H1 (cell line): ENCODE measurements around the gene UGGT2. TPM values are rescaled to one million over a fixed set of nuclear protein-coding genes. Genes with fewer than 3 reads are reported as not detected.

ENCODE experiments used
- CTCF ChIA-PET: fragments of 300-600 bp; sonication (Branson Sonifier 250); formaldehyde crosslinking; loops from one replicate; lab custom pipeline; 2021; ENCODE audit not compliant: partially characterized antibody; lab: Charles Lee
- POLR2A ChIA-PET: fragments of 300-600 bp; sonication (Branson Sonifier 250); formaldehyde crosslinking; loops from one replicate; lab custom pipeline; 2021; ENCODE audit warnings: inconsistent platforms; ENCODE audit not compliant: partially characterized antibody; lab: Charles Lee
- DNase-seq, 2 experiments: peaks; one replicate each; pipeline versions ENCODE4 v3.0.0 to v3.0.0-alpha.2; 2010 to 2022; ENCODE audit warnings: low spot score in 2 of 2, low read depth in 1 of 2, mixed read lengths in 1 of 2
- FAIRE-seq: peaks from 2 replicates; lab custom pipeline; 2011; peaks lifted over from hg19 to GRCh38; lab: Jason Lieb, UNC
- H2AFZ ChIP-seq: 2 replicates; pipeline ENCODE4 v1.8.1; 2012; ENCODE audit warnings: low read length, inconsistent platforms
- H2AK5ac ChIP-seq: 2 replicates; pipeline ENCODE4 v1.6.1; 2013; ENCODE audit warnings: low read depth, low read length
- H2BK120ac ChIP-seq: replicated peaks from 2 replicates; pipeline ENCODE3; 2013; ENCODE audit warnings: low read depth, low read length, inconsistent platforms
- H2BK12ac ChIP-seq: 2 replicates; pipeline ENCODE4 v1.6.1; 2013; ENCODE audit warnings: low read depth, low read length
- H2BK15ac ChIP-seq: 2 replicates; pipeline ENCODE4 v1.6.1; 2013; ENCODE audit warnings: low read length
- H2BK20ac ChIP-seq: 2 replicates; pipeline ENCODE4 v1.6.1; 2013; ENCODE audit warnings: low read length
- H2BK5ac ChIP-seq: 2 replicates; pipeline ENCODE4 v1.6.1; 2013; ENCODE audit warnings: low read depth, low read length
- H3K14ac ChIP-seq: 2 replicates; pipeline ENCODE4 v1.6.1; 2013; ENCODE audit warnings: inconsistent platforms; ENCODE audit not compliant: insufficient read length
- H3K18ac ChIP-seq: 2 replicates; pipeline ENCODE4 v1.6.1; 2013; ENCODE audit warnings: low read length; ENCODE audit errors: extremely low read depth
- H3K23ac ChIP-seq: 2 replicates; pipeline ENCODE4 v1.6.1; 2013; ENCODE audit warnings: inconsistent platforms; ENCODE audit not compliant: insufficient read length
- H3K23me2 ChIP-seq: 2 replicates; pipeline ENCODE4 v1.6.1; 2013; ENCODE audit warnings: low read depth, low read length
- H3K27ac ChIP-seq: 2 replicates; pipeline ENCODE4 v1.6.1; 2011; ENCODE audit warnings: low read depth, low read length, inconsistent platforms
- H3K27me3 ChIP-seq, 4 experiments: replicated peaks in 1 of 4; 1 replicate in 1 of 4; 2 replicates in 3 of 4; pipeline versions ENCODE4 v1.6.1 to v1.8.1; 2011 to 2013; ENCODE audit warnings: low read length in 3 of 4, mild to moderate bottlenecking in 3 of 4, inconsistent platforms in 2 of 4, mixed read lengths in 2 of 4, moderate library complexity in 1 of 4; ENCODE audit not compliant: control insufficient read depth in 3 of 4, insufficient read depth in 3 of 4; ENCODE audit errors: extremely low read depth in 1 of 4
- H3K36me3 ChIP-seq, 4 experiments: 2 replicates each; pipeline versions ENCODE4 v1.6.1 to v1.8.1; 2011 to 2013; ENCODE audit warnings: mild to moderate bottlenecking in 4 of 4, low read length in 3 of 4, moderate library complexity in 2 of 4, control low read depth in 1 of 4, inconsistent platforms in 1 of 4; ENCODE audit not compliant: insufficient read depth in 4 of 4, control insufficient read depth in 2 of 4
- H3K4ac ChIP-seq: replicated peaks from 2 replicates; pipeline ENCODE3; 2013; ENCODE audit warnings: low read length, low read depth, mixed read lengths, inconsistent platforms; ENCODE audit not compliant: insufficient read length
- H3K4me1 ChIP-seq, 4 experiments: replicated peaks in 1 of 4; 1 replicate in 1 of 4; 2 replicates in 3 of 4; pipeline versions ENCODE4 v1.6.1 to v1.8.1; 2011 to 2013; ENCODE audit warnings: low read length in 3 of 4, inconsistent platforms in 2 of 4, mixed read lengths in 1 of 4; ENCODE audit not compliant: insufficient read depth in 4 of 4, control insufficient read depth in 3 of 4
- H3K4me2 ChIP-seq, 2 experiments: 2 replicates each; pipeline versions ENCODE4 v1.6.1 to v1.8.1; 2011 to 2013; ENCODE audit warnings: low read depth in 2 of 2, low read length in 2 of 2, control low read depth in 1 of 2, inconsistent platforms in 1 of 2, mild to moderate bottlenecking in 1 of 2; ENCODE audit not compliant: insufficient read depth in 1 of 2
- H3K4me3 ChIP-seq, 4 experiments: fragments of 200-600, 300-600 bp in 1 of 4; sonication (generic), shearing (Covaris generic), sonication (Bioruptor Twin) in 1 of 4; 2 replicates each; pipeline versions ENCODE4 v1.5.1 to v1.8.1; 2011 to 2016; ENCODE audit warnings: low read length in 4 of 4, low read depth in 3 of 4, control low read depth in 2 of 4, inconsistent platforms in 2 of 4, mild to moderate bottlenecking in 2 of 4, mixed read lengths in 1 of 4, moderate library complexity in 1 of 4; ENCODE audit not compliant: insufficient read depth in 2 of 4; ENCODE audit errors: extremely low read depth in 1 of 4
- H3K56ac ChIP-seq: replicated peaks from 2 replicates; pipeline ENCODE3; 2013; ENCODE audit warnings: low read depth, mild to moderate bottlenecking, mixed read lengths, low read length, inconsistent platforms; ENCODE audit not compliant: insufficient read length
- H3K79me1 ChIP-seq: 2 replicates; pipeline ENCODE4 v1.6.1; 2013; ENCODE audit warnings: low read depth, low read length, control low read depth
- H3K79me2 ChIP-seq, 2 experiments: 2 replicates each; pipeline versions ENCODE4 v1.6.1 to v1.8.1; 2012 to 2013; ENCODE audit warnings: low read length in 2 of 2, mild to moderate bottlenecking in 2 of 2, inconsistent platforms in 1 of 2; ENCODE audit not compliant: insufficient read depth in 2 of 2, control insufficient read depth in 1 of 2
- H3K9ac ChIP-seq, 4 experiments: replicated peaks in 1 of 4; 1 replicate in 1 of 4; 2 replicates in 3 of 4; pipeline versions ENCODE4 v1.6.1 to v1.8.1; 2011 to 2013; ENCODE audit warnings: low read depth in 3 of 4, low read length in 3 of 4, control low read depth in 2 of 4, mild to moderate bottlenecking in 2 of 4, moderate library complexity in 2 of 4, inconsistent platforms in 1 of 4; ENCODE audit errors: extremely low read depth in 1 of 4
- H3K9me3 ChIP-seq, 2 experiments: 2 replicates each; pipeline versions ENCODE4 v1.6.1 to v1.8.1; 2012 to 2013; ENCODE audit warnings: mild to moderate bottlenecking in 2 of 2, moderate library complexity in 2 of 2, control low read depth in 1 of 2, inconsistent platforms in 1 of 2, low read depth in 1 of 2, low read length in 1 of 2, mixed read lengths in 1 of 2; ENCODE audit not compliant: insufficient read depth in 2 of 2
- H4K20me1 ChIP-seq, 2 experiments: replicated peaks in 1 of 2; 2 replicates each; pipeline versions ENCODE3 to v1.8.1; 2011 to 2013; ENCODE audit warnings: inconsistent platforms in 2 of 2, low read length in 2 of 2, mild to moderate bottlenecking in 1 of 2; ENCODE audit not compliant: insufficient read depth in 2 of 2, control insufficient read depth in 1 of 2
- H4K5ac ChIP-seq: 2 replicates; pipeline ENCODE4 v1.6.1; 2013; ENCODE audit warnings: low read length, low read depth, mixed read lengths, inconsistent platforms; ENCODE audit not compliant: insufficient read length
- H4K8ac ChIP-seq: 2 replicates; pipeline ENCODE4 v1.8.0; 2013; ENCODE audit warnings: mild to moderate bottlenecking, moderate library complexity, low read length, inconsistent platforms; ENCODE audit not compliant: insufficient read depth; ENCODE audit errors: extremely low read depth
- H4K91ac ChIP-seq: replicated peaks from 2 replicates; pipeline ENCODE3; 2013; ENCODE audit warnings: low read length, mixed read lengths, inconsistent platforms; ENCODE audit not compliant: insufficient read length
- ATF3 ChIP-seq: IDR thresholded peaks from 2 replicates; pipeline ENCODE4 v1.6.1; 2011; ENCODE audit warnings: low read depth, mild to moderate bottlenecking, low read length; ENCODE audit not compliant: insufficient read depth
- CBX5 ChIP-seq: fragments of 300-800, 300-1000 bp; sonication (generic); IDR thresholded peaks from 2 replicates; pipeline ENCODE4 v1.7.1; 2016; ENCODE audit warnings: antibody characterized with exemption, low read length, low read depth
- CBX8 ChIP-seq: fragments of 300-800, 300-1000 bp; sonication (generic); IDR thresholded peaks from 2 replicates; pipeline ENCODE4 v1.7.1; 2016; ENCODE audit warnings: low read depth, low read length, borderline replicate concordance
- CEBPB ChIP-seq: IDR thresholded peaks from 2 replicates; pipeline ENCODE4 v1.6.1; 2012; ENCODE audit warnings: low read depth, low read length
- CHD2 ChIP-seq: IDR thresholded peaks from 2 replicates; pipeline ENCODE4 v1.6.1; 2012; ENCODE audit warnings: low read length, improper control_type of control experiment
- RBBP5 ChIP-seq: IDR thresholded peaks from 2 replicates; pipeline ENCODE4 v1.7.1; 2012; ENCODE audit warnings: low read depth, mild to moderate bottlenecking, inconsistent platforms, low read length, moderate library complexity, borderline replicate concordance
- SP2 ChIP-seq: IDR thresholded peaks from 2 replicates; pipeline ENCODE4 v1.6.1; 2012; ENCODE audit warnings: mild to moderate bottlenecking, low read length, inconsistent platforms
- TBP ChIP-seq: IDR thresholded peaks from 2 replicates; pipeline ENCODE4 v1.6.1; 2011; ENCODE audit warnings: low read depth, low read length, improper control_type of control experiment
- ZNF274 ChIP-seq: IDR thresholded peaks from 2 replicates; pipeline ENCODE4 v1.7.0; 2012; ENCODE audit warnings: low read length, borderline replicate concordance; ENCODE audit errors: extremely low read depth
- WGBS, 2 experiments: shearing (Covaris generic) in 1 of 2; methylation state at CpG; one replicate each; pipeline versions ENCODE4 v1.1.6 to v1.1.7; 2013 to 2015; ENCODE audit warnings: low lambda C conversion rate in 2 of 2, mixed read lengths in 2 of 2, inconsistent platforms in 1 of 2, low coverage in 1 of 2, missing lambda C conversion rate in 1 of 2; ENCODE audit not compliant: insufficient replicate concordance in 2 of 2, insufficient coverage in 1 of 2, insufficient read length in 1 of 2; ENCODE audit errors: extremely low coverage in 1 of 2, missing lambda C conversion rate in 1 of 2; 5-methylcytosine and 5-hydroxymethylcytosine counted together
- polyA plus RNA-seq, 7 experiments: library from polyadenylated mRNA; depleted of rRNA in 3 of 7; stranded (reverse) in 5 of 7; unstranded in 2 of 7; fragments of >200 nt in 5 of 7; fragments of 200-250 nt in 2 of 7; gene quantifications; 1 replicate in 5 of 7; 2 replicates in 1 of 7; 4 replicates in 1 of 7; pipeline versions ENCODE4 v1.2.1 to v1.2.3, GENCODE V29; 2011 to 2013; ENCODE audit warnings: missing spikeins in 2 of 7, mixed read lengths in 2 of 7
- total RNA-seq: library from RNA; stranded (reverse); fragmentation: NEBNext Ultra II Directional; extraction: Animal tissue kit (Norgen Biotek cat#: 25700); gene quantifications from 2 replicates; pipeline ENCODE4 v1.2.1, GENCODE V29; 2021
- TF ChIP-seq, protein P1 (sequence below): IDR thresholded peaks from 2 replicates; pipeline ENCODE4 v1.6.1; 2012; ENCODE audit warnings: inconsistent platforms
- TF ChIP-seq, protein P2 (sequence below), 3 experiments: IDR thresholded peaks; 1 replicate in 2 of 3; 2 replicates in 1 of 3; pipeline versions ENCODE4 v1.5.1 to v1.6.1; 2011; ENCODE audit warnings: low read length in 3 of 3, mild to moderate bottlenecking in 3 of 3, inconsistent platforms in 2 of 3, low read depth in 1 of 3, moderate library complexity in 1 of 3; ENCODE audit not compliant: insufficient read depth in 1 of 3; ENCODE audit errors: control extremely low read depth in 1 of 3

Gene UGGT2
- total and polyA plus RNA-seq, 2 of the 8 experiments (the other 6 are each of a cell fraction or from before 2014, with no cell fraction given) = 5.9 to 25.1 TPM

DNA sequence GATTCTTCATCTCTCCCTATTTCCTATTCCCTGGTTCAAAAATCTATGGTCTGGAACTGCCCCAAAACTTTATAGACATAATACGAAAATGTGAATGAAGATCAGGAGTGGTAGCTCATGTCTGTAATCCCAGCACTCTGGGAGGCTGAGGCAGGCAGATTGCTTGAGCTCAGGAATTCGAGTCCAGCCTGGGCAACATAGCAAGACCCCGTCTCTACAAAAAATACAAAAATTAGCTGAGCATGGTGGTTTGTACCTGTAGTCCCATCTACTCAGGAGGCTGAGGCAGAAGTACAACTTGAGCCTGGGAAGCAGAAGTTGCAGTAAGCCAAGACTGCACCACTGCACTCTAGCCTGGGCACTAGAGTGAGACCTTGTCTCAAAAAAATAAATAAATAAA is 35.1 kb downstream of the UGGT2 start:
- H3K36me3 ChIP-seq = peaks cover 3 to 25% (median 14%) of the 10 kb centered on the region in 4 experiments; a peak in 5 of 8 replicates
- H2AFZ ChIP-seq = no peak overlapping the region
- no peak overlapping the region for H3K4me2 ChIP-seq
- no peak overlapping the region for H3K56ac ChIP-seq
- H3K9me3 ChIP-seq = peaks cover 13 to 16% of the 10 kb centered on the region in 2 experiments; a peak in 3 of 4 replicates
- H4K8ac ChIP-seq = no peak overlapping the region
- no peak overlapping the region for H3K9ac ChIP-seq
- H2BK20ac ChIP-seq = no peak overlapping the region
- no peaks in the 10 kb centered on the region for H3K79me2 ChIP-seq
- CTCF ChIA-PET = interaction anchor here (1.2 kb wide), 2 partner anchors 186 to 804 kb away, joined by 3 read pairs; no protein-coding TSS in a partner anchor
- POLR2A ChIA-PET = interaction anchor here (1.5 kb wide), 1 partner anchor 13 kb away, joined by 3 read pairs; no protein-coding TSS in a partner anchor
- no peak overlapping the region for H3K4me3 ChIP-seq
- no peaks in the 10 kb centered on the region for H3K27me3 ChIP-seq
- no peaks in the 10 kb centered on the region for H3K23me2 ChIP-seq
- FAIRE-seq = no peak
- no peak overlapping the region for H3K27ac ChIP-seq
- H3K4ac ChIP-seq = no peak overlapping the region
- no peak overlapping the region for H2BK15ac ChIP-seq
- H3K14ac ChIP-seq = no peak overlapping the region
- H3K79me1 ChIP-seq = no peaks in the 10 kb centered on the region
- no peak overlapping the region for H4K91ac ChIP-seq
- no peak overlapping the region for H2BK120ac ChIP-seq
- no peak overlapping the region for H2BK12ac ChIP-seq
- no peak overlapping the region for H3K23ac ChIP-seq
- 88% methylated on average over 3 of the region's 3 CpGs; no CpG with 5 or more reads in 1 of the 2 experiments for WGBS, 2 experiments
- H4K5ac ChIP-seq = no peak overlapping the region
- H2BK5ac ChIP-seq = no peak overlapping the region
- peaks cover 0 to 2% (median under 1%) of the 10 kb centered on the region in 4 experiments; a peak in 3 of 7 replicates for H3K4me1 ChIP-seq
- no peak overlapping the region for H3K18ac ChIP-seq
- no peaks in the 10 kb centered on the region for H4K20me1 ChIP-seq
- no peak overlapping the region for H2AK5ac ChIP-seq
- no peak for DNase-seq
- no peak for TF ChIP-seq CEBPB
- no peak for TF ChIP-seq ZNF274
- TF ChIP-seq SP2 = no peak
- TF ChIP-seq CBX5 = no peak
- TF ChIP-seq ATF3 = no peak
- TF ChIP-seq, protein P1, sequence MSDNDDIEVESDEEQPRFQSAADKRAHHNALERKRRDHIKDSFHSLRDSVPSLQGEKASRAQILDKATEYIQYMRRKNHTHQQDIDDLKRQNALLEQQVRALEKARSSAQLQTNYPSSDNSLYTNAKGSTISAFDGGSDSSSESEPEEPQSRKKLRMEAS = no peak
- no peak for TF ChIP-seq CBX8
- TF ChIP-seq RBBP5 = no peak
- TF ChIP-seq, protein P2, sequence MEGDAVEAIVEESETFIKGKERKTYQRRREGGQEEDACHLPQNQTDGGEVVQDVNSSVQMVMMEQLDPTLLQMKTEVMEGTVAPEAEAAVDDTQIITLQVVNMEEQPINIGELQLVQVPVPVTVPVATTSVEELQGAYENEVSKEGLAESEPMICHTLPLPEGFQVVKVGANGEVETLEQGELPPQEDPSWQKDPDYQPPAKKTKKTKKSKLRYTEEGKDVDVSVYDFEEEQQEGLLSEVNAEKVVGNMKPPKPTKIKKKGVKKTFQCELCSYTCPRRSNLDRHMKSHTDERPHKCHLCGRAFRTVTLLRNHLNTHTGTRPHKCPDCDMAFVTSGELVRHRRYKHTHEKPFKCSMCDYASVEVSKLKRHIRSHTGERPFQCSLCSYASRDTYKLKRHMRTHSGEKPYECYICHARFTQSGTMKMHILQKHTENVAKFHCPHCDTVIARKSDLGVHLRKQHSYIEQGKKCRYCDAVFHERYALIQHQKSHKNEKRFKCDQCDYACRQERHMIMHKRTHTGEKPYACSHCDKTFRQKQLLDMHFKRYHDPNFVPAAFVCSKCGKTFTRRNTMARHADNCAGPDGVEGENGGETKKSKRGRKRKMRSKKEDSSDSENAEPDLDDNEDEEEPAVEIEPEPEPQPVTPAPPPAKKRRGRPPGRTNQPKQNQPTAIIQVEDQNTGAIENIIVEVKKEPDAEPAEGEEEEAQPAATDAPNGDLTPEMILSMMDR (IDR thresholded peaks at IDR 0.05; ENCODE audit: control extremely low read depth in 1 of 3, insufficient read depth in 1 of 3, low read depth in 1 of 3, low read length in 3 of 3) = no peak
- TF ChIP-seq TBP = no peak
- no peak for TF ChIP-seq CHD2
